ENCODE data around the gene CEL. TPM values are rescaled to one million over a fixed set of nuclear protein-coding genes. Genes with fewer than 3 reads are reported as not detected.

Gene CEL
- total and polyA plus RNA-seq, 11 donors = 0.61 to 4.0 (median 2.3) TPM

DNA sequence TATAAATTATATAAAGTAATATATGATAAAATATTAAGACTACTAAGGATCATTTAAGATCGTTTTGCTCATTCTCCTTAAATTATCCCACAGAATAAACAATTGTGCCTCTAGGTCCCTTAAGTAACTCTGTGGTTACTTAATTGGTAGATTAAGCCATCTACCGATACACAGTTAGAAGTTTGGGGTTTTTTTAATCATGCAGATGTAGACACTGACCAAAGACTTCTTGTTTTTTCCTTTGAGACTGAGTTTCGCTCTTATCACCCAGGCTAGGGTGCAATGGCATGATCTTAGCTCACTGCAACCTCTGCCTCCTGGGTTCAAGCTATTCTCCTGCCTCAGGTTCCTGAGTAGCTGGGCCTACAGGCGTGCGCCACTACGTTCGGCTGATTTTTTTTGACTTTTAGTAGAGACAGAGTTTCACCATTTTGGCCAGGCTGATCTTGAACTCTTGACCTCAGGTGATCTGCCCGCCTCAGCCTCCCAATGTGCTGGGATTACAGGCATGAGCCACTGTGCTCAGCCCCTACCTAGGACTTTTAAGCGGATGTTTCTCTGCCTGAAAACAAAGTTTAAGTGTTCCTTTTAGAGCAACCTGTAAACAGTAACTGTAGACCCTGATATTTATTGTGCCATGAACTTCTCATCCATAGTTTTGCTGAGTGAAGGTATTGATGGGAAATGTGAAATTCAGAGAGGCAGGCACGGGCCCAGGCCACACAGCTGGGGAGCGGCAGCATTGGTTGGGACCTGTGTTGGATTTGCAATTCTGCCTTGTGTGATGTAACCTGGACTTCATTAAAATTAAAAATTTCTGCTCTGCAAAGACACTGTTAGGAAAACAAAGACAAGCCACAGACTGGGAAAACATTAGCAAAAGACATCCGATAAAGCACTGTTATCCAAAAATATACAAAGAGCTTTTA, 11.6 kb downstream of the CEL start:
- intact Hi-C loops (cut with DNase I) = no loop called here
- Histone ChIP-seq H3K4me1 (no peaks in the 10 kb centered on the region), H3K4me3 (no peak overlapping the region), H3K27me3 (no peaks in the 10 kb centered on the region), H3K36me3 (no peaks in the 10 kb centered on the region), H3K27ac (no peak overlapping the region), H3K9me3 (no peaks in the 10 kb centered on the region)
- WGBS, 4 donors = 87 to 91% (median 88%) methylated on average over 12 of the region's 12 CpGs
- DNase-seq (no peak), ATAC-seq (no peak)
- TF ChIP-seq, protein P1, sequence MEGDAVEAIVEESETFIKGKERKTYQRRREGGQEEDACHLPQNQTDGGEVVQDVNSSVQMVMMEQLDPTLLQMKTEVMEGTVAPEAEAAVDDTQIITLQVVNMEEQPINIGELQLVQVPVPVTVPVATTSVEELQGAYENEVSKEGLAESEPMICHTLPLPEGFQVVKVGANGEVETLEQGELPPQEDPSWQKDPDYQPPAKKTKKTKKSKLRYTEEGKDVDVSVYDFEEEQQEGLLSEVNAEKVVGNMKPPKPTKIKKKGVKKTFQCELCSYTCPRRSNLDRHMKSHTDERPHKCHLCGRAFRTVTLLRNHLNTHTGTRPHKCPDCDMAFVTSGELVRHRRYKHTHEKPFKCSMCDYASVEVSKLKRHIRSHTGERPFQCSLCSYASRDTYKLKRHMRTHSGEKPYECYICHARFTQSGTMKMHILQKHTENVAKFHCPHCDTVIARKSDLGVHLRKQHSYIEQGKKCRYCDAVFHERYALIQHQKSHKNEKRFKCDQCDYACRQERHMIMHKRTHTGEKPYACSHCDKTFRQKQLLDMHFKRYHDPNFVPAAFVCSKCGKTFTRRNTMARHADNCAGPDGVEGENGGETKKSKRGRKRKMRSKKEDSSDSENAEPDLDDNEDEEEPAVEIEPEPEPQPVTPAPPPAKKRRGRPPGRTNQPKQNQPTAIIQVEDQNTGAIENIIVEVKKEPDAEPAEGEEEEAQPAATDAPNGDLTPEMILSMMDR (IDR thresholded peaks at IDR 0.05) = no peak
- TF ChIP-seq POLR2A (IDR thresholded peaks at IDR 0.05) = no peak

DNA sequence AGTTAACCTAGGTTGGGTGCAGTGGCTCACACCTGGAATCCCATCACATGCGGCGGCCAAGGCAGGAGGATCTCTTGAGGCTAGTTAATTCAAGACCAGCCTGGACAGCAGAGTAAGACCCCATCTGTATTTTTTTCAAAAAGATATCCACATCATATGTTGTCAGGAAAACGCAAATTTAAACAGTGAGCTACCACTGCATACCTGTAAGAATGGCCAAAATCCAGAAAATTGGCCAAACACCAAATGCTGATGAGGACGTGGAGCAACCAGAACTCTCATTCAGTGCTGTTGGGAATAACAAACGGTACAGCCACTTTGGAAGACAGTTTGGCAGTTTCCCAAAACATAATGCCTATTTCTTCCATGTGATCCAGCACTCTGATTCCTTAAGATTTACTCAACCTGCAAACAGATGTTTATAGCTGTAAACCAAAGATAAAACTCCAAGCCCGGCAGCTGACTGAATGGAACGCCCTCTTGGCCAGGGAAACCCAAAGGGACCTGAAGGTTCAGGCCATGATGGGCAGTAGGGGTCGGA, 12.4 kb downstream of the CEL start:
- TF ChIP-seq, protein P1 (IDR thresholded peaks at IDR 0.05) = no peak
- TF ChIP-seq POLR2A (IDR thresholded peaks at IDR 0.05) = no peak
- ATAC-seq (no peak), DNase-seq (no peak)
- Histone ChIP-seq H3K27ac (no peak overlapping the region), H3K9me3 (no peaks in the 10 kb centered on the region), H3K4me1 (no peaks in the 10 kb centered on the region), H3K27me3 (no peaks in the 10 kb centered on the region), H3K4me3 (no peak overlapping the region), H3K36me3 (no peaks in the 10 kb centered on the region)
- WGBS, 4 donors = 57 to 68% (median 59%) methylated on average over 6 to 8 of the region's 8 CpGs
- intact Hi-C loops (cut with DNase I) = no loop called here

DNA sequence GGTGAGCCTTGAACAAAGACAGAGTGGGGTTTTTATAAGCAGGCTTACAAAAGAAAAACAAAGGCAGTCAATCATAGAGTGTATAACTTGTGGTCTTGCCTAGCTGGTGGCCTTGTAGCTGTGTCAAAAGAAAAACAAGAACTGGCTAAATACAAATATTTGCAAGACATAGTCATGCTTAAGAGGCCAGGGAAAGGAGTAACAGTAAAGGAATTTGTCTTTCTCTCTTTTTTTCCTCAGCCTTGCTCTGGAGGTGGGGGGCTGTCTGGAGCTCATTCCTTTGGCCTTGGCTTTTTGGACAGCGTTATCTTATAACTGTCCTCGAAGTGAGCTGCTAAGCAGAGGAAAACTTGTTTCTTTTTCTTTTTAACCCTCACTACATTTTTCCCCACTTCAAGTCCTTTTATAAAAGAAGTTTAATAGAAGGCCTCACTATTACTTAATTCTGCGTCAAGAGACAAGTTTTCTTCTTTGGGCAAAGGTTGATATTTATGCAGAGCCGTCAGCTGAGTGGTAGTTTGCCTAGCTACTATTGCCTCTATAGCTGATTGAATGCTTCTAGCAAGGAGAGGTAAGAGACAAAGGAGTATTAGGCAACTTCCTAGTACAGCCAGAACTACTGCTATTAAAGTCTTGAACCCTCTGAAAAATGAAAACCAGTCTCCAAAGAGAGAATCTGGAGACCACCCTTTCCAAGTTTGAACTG, 14.3 kb downstream of the CEL start:
- 68 to 73% (median 72%) methylated on average over 4 of the region's 4 CpGs for WGBS, 4 donors
- intact Hi-C loops (cut with DNase I) = no loop called here

More for the DNA sequence above, 14.3 kb downstream of the CEL start:
- H3K27me3 ChIP-seq = no peaks in the 10 kb centered on the region
- no peak for ATAC-seq
- TF ChIP-seq, protein P1 (IDR thresholded peaks at IDR 0.05) = no peak
- no peak for TF ChIP-seq POLR2A (IDR thresholded peaks at IDR 0.05)
- H3K4me3 ChIP-seq = no peak overlapping the region
- no peak for DNase-seq
- no peaks in the 10 kb centered on the region for H3K9me3 ChIP-seq
- no peak overlapping the region for H3K27ac ChIP-seq
- H3K36me3 ChIP-seq = no peaks in the 10 kb centered on the region
- H3K4me1 ChIP-seq = no peaks in the 10 kb centered on the region
